ENCODE data around the gene CAPG.

DNA sequence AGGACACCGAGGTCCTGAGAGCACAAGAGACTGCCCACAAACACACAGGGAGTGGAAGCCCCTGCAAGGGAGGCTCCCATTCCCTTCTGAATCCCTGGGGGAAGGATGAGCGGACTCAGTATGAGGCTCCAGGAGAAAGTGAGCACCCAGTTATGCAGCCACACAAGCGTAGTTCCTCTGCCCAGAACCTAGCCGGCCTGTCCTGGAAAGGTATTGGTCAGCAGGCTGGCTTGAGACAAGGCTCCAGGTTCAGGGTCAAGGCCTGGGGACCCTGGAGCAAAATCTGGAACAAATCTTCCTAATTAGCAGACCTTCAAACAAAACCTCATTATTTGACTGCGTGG, 1.2 kb upstream of the CAPG start:
- TF ChIP-seq, protein P1, sequence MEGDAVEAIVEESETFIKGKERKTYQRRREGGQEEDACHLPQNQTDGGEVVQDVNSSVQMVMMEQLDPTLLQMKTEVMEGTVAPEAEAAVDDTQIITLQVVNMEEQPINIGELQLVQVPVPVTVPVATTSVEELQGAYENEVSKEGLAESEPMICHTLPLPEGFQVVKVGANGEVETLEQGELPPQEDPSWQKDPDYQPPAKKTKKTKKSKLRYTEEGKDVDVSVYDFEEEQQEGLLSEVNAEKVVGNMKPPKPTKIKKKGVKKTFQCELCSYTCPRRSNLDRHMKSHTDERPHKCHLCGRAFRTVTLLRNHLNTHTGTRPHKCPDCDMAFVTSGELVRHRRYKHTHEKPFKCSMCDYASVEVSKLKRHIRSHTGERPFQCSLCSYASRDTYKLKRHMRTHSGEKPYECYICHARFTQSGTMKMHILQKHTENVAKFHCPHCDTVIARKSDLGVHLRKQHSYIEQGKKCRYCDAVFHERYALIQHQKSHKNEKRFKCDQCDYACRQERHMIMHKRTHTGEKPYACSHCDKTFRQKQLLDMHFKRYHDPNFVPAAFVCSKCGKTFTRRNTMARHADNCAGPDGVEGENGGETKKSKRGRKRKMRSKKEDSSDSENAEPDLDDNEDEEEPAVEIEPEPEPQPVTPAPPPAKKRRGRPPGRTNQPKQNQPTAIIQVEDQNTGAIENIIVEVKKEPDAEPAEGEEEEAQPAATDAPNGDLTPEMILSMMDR (IDR thresholded peaks at IDR 0.05): no peak
- no peak for TF ChIP-seq POLR2AphosphoS5 (IDR thresholded peaks at IDR 0.05)
